Lower leg skin (tissue), 3 donors: ENCODE data around the gene HLA-DMA.

Experiments
- POLR2A ChIP-seq, 2 donors: fragments of 450-650 bp; IDR thresholded peaks; one replicate each; pipeline ENCODE4 v1.6.1; 2016 to 2017; ENCODE audit warnings: antibody characterized with exemption in 2 of 2, mild to moderate bottlenecking in 1 of 2, moderate library complexity in 1 of 2
- TF ChIP-seq, protein P1 (sequence below), 3 donors: fragments of 450-650 bp; IDR thresholded peaks; one replicate each; pipeline ENCODE4 v1.5.1; 2016; ENCODE audit warnings: antibody characterized with exemption in 3 of 3, mild to moderate bottlenecking in 3 of 3, moderate library complexity in 2 of 3

DNA sequence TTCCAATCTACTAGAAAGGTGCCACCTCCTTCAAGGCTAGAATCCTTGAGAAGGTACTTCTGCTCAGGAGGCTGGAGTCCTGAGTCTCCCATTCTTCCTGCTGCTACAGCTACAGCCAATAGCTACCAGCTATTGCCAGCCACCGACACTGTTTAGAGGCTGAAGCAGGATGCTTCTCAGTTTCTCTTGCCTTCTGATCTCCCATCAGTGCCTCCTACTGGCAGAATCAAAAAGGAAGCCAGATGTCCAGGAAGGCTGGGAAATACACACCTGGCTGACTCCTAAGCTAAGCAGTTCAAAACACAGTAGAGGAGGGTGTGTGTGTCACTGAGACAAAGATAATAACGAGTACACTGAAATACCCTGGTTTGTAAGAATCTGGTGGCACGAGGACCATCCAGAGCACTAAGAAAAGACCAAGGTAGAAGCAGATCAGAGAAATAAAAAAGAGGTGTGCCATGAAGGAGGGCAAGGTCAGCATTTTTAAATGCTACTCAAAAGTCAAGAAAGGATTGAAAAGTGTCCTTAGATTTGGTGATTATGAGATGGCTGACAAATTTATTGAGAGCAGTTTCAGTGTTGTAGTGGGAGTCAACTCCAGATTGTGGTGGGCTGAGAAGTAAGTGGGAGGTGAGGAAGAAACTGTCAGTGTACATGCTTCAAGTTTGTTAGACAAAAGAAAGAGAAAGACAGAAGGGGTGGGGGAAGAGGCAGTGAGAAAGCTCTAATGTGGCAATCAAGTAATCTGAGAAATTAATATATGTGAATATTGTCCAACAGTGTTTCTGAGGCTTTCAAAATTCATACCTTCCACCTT, 2.3 kb upstream of the HLA-DMA start:
- TF ChIP-seq, protein P1, sequence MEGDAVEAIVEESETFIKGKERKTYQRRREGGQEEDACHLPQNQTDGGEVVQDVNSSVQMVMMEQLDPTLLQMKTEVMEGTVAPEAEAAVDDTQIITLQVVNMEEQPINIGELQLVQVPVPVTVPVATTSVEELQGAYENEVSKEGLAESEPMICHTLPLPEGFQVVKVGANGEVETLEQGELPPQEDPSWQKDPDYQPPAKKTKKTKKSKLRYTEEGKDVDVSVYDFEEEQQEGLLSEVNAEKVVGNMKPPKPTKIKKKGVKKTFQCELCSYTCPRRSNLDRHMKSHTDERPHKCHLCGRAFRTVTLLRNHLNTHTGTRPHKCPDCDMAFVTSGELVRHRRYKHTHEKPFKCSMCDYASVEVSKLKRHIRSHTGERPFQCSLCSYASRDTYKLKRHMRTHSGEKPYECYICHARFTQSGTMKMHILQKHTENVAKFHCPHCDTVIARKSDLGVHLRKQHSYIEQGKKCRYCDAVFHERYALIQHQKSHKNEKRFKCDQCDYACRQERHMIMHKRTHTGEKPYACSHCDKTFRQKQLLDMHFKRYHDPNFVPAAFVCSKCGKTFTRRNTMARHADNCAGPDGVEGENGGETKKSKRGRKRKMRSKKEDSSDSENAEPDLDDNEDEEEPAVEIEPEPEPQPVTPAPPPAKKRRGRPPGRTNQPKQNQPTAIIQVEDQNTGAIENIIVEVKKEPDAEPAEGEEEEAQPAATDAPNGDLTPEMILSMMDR (IDR thresholded peaks at IDR 0.05) = no peak
- no peak for TF ChIP-seq POLR2A (IDR thresholded peaks at IDR 0.05)
